NCI-H1105 (cell line): Measurements from ENCODE around the gene CAMKMT.

Experiments used
- DNase-seq: peaks from one replicate; lab custom pipeline; 2025; lab: John Stamatoyannopoulos, UW

CAMKMT gene

GRCh38 chr2:44801841-44802776 lies 440.4 kb downstream of the CAMKMT start:
- no peak for DNase-seq

GRCh38 chr2:44802777-44803424 lies 441.2 kb downstream of the CAMKMT start:
- DNase-seq = no peak

- no peak for DNase-seq
Observed at GRCh38 chr2:44804406-44805265, 442.9 kb downstream of the CAMKMT start.

- no peak for DNase-seq
Observed at GRCh38 chr2:44805401-44806235, 443.9 kb downstream of the CAMKMT start.

- no peak for DNase-seq
Observed at GRCh38 chr2:44807201-44808025, 445.7 kb downstream of the CAMKMT start.

- DNase-seq = no peak
Observed at GRCh38 chr2:44810892-44811530, 449.3 kb downstream of the CAMKMT start.

- no peak for DNase-seq
Observed at GRCh38 chr2:44813165-44813564, 451.4 kb downstream of the CAMKMT start.

GRCh38 chr2:44813658-44814057 lies 451.9 kb downstream of the CAMKMT start:
- no peak for DNase-seq

GRCh38 chr2:44817256-44817655 lies 455.5 kb downstream of the CAMKMT start:
- no peak for DNase-seq

- DNase-seq = no peak
Observed at GRCh38 chr2:44817673-44818335, 456.1 kb downstream of the CAMKMT start.

- DNase-seq = no peak
Observed at GRCh38 chr2:44819061-44819460, 457.3 kb downstream of the CAMKMT start.

- no peak for DNase-seq
Observed at GRCh38 chr2:44821500-44821899, 459.8 kb downstream of the CAMKMT start.

GRCh38 chr2:44822174-44822573 lies 460.4 kb downstream of the CAMKMT start:
- DNase-seq = no peak
